Right lobe of liver (tissue), 4 donors: ENCODE results near the gene OR14C36.

Source experiments
- CTCF ChIP-seq, 4 donors: fragments of 200-600 bp in 3 of 4; fragments of 450-650 bp in 1 of 4; IDR thresholded peaks; one replicate each; pipeline versions ENCODE4 v1.5.1 to v1.8.0; 2016 to 2022; ENCODE audit warnings: antibody characterized with exemption in 4 of 4, mild to moderate bottlenecking in 2 of 4
- POLR2A ChIP-seq: fragments of 450-650 bp; IDR thresholded peaks from one replicate; pipeline ENCODE4 v1.6.1; 2017; ENCODE audit warnings: antibody characterized with exemption, mild to moderate bottlenecking
- donor health status: DM: no; HTN: no; CAD: no.
- donor health status: DM: no; HTN: no; CAD: no.
- donor health status: DM: no; HTN: yes; CAD: no.

DNA sequence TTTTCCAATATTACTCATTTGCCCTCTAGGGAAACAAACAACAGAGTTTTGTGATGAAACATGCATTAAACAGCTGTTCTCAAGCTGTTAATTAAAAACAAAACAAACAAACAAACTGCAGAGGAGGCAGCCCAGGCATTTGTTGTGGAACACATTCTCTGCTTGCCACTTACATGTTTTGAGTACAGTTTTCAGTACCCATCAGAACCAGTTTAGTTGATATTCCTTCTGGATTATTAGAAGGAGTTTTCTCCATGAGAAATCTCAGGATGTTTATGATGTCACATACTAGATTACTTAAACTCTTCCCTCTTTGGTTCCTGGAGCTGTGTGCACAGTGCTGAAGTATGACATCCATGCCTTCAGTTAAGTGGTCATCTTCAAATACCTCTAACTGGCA lies 26.9 kb downstream of the OR14C36 start, which contains the start of gene OR2T6:
- TF ChIP-seq CTCF (IDR thresholded peaks at IDR 0.05) (no peak), POLR2A (no peak)
